Gastrocnemius medialis (tissue), 4 donors: ENCODE data around the gene AHDC1. TPM values are rescaled to one million over a fixed set of nuclear protein-coding genes. Genes with fewer than 3 reads are reported as not detected.

Experiments used
- ATAC-seq, 2 donors: fragments of 150-250 bp; one replicate each; pipeline ENCODE4 v1.9.1; 2016
- DNase-seq, 2 donors: peaks; one replicate each; pipeline ENCODE4 v3.0.0-alpha.2; 2019
- H3K27ac ChIP-seq, 4 donors: fragments of 200-600 bp; sonication (generic); 1 replicate in 1 of 4; 2 replicates in 3 of 4; pipeline ENCODE4 v1.5.1; 2016 to 2018; ENCODE audit warnings: mild to moderate bottlenecking in 2 of 4, moderate library complexity in 1 of 4
- H3K27me3 ChIP-seq, 3 donors: fragments of 200-600 bp; sonication (generic) in 2 of 3; 1 replicate in 1 of 3; 2 replicates in 2 of 3; pipeline versions ENCODE4 v1.5.1 to v1.6.0; 2016 to 2019; ENCODE audit warnings: mild to moderate bottlenecking in 1 of 3, moderate library complexity in 1 of 3
- H3K36me3 ChIP-seq, 2 donors: fragments of 200-600 bp; sonication (generic) in 1 of 2; one replicate each; pipeline ENCODE4 v1.5.1; 2017 to 2018
- H3K4me1 ChIP-seq, 2 donors: fragments of 200-600 bp; sonication (generic) in 1 of 2; one replicate each; pipeline ENCODE4 v1.5.1; 2016 to 2017; ENCODE audit warnings: mild to moderate bottlenecking in 2 of 2
- H3K4me3 ChIP-seq, 4 donors: fragments of 200-600 bp; sonication (generic) in 3 of 4; 1 replicate in 1 of 4; 2 replicates in 3 of 4; pipeline ENCODE4 v1.5.1; 2016 to 2019; ENCODE audit warnings: mild to moderate bottlenecking in 2 of 4
- H3K9me3 ChIP-seq, 3 donors: fragments of 200-600 bp; sonication (generic) in 2 of 3; 1 replicate in 1 of 3; 2 replicates in 2 of 3; pipeline ENCODE4 v1.5.1; 2016 to 2019
- POLR2A ChIP-seq, 2 donors: fragments of 450-650 bp; IDR thresholded peaks; one replicate each; pipeline ENCODE4 v1.6.1; 2017; ENCODE audit warnings: antibody characterized with exemption in 2 of 2, mild to moderate bottlenecking in 2 of 2, moderate library complexity in 2 of 2
- in situ Hi-C, 4 donors: fragments of 200-750 bp; cut with MboI; loops; one replicate each; pipeline versions ENCODE4 v1.15.0 to v1.8.0; 2017; ENCODE audit warnings: low sequenced_read_pairs in 4 of 4
- intact Hi-C: fragments of 100-400 bp; cut with DNase I; formaldehyde crosslinking; loops from one replicate; pipeline ENCODE4 v1.15.1; 2023; ENCODE audit warnings: low total_unique reads
- total RNA-seq, 4 donors: library from RNA; depleted of rRNA; stranded (reverse); fragments of >200 nt; gene quantifications; one replicate each; pipeline versions ENCODE4 v1.1.0 to v1.2.3, GENCODE V29; 2016
- TF ChIP-seq, protein P1 (sequence below), 5 experiments: fragments of 450-650 bp in 3 of 5; fragments of 200-600 bp in 2 of 5; sonication (generic) in 2 of 5; IDR thresholded peaks in 4 of 5; conservative IDR thresholded peaks in 1 of 5; 1 replicate in 4 of 5; 2 replicates in 1 of 5; pipeline ENCODE4 v1.5.1; 2016 to 2019; ENCODE audit warnings: antibody characterized with exemption in 5 of 5, mild to moderate bottlenecking in 3 of 5, moderate library complexity in 3 of 5

The AHDC1 gene
- total RNA-seq, 4 donors from 2014 or later = 22.2 to 57.9 (median 35.2) TPM

DNA sequence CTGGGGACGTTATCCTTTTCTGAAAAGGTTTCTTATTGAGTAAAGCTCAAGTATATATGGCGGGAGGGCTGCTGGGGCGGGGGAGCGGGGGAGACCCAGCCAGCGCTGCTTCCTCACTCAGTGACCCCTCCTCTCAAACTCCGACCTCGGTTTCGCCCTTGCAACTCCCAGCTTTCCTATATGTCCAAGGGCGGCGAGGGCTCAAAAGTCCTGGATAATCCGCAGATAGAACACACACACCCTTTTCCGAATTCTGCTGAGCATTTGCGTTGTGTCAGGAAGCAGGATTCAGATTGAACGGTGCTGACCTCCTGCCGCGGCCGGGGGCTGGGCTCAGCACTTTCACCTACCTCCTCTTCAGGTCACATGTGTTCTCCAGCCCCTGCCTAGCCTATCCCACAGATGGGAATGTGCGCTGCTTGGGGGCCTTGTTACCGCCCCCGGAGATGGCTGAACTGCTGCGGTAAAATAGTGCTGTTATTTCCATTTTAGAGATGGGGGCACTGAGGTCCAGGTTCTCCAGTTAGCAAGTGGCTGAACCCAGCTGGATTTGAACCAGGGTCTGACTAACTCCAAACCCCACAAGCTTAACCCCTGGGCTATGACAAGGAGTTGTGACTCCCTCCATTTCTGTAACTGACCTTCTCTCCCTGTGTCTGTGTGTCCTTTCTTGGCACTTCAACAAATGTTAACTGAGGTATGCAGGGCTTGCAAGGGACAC lies 795 bp upstream of the AHDC1 start:
- in situ Hi-C loops (loop anchor here (5.0 to 10.0 kb wide), 8 partner anchors 47 to 210 kb away; partner anchors contain the start of gene GPR3 (in 2 of the 4)), intact Hi-C loops (loop anchor here (1.0 to 10.0 kb wide), 4 partner anchors 76 to 307 kb away; partner anchors contain the start of gene TMEM222)
- DNase-seq = no peak
- peak overlapping the region in 2 of 4 donors; percentile 95 to 99 for H3K4me3 ChIP-seq
- H3K9me3 ChIP-seq = no peaks in the 10 kb centered on the region
- no peaks in the 10 kb centered on the region for H3K36me3 ChIP-seq
- no peak for TF ChIP-seq POLR2A (IDR thresholded peaks at IDR 0.05)
- TF ChIP-seq, protein P1, sequence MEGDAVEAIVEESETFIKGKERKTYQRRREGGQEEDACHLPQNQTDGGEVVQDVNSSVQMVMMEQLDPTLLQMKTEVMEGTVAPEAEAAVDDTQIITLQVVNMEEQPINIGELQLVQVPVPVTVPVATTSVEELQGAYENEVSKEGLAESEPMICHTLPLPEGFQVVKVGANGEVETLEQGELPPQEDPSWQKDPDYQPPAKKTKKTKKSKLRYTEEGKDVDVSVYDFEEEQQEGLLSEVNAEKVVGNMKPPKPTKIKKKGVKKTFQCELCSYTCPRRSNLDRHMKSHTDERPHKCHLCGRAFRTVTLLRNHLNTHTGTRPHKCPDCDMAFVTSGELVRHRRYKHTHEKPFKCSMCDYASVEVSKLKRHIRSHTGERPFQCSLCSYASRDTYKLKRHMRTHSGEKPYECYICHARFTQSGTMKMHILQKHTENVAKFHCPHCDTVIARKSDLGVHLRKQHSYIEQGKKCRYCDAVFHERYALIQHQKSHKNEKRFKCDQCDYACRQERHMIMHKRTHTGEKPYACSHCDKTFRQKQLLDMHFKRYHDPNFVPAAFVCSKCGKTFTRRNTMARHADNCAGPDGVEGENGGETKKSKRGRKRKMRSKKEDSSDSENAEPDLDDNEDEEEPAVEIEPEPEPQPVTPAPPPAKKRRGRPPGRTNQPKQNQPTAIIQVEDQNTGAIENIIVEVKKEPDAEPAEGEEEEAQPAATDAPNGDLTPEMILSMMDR (IDR thresholded peaks at IDR 0.05 in 4 of 5, conservative IDR thresholded peaks at IDR 0.05 in 1 of 5) = no peak
- no peaks in the 10 kb centered on the region for H3K27me3 ChIP-seq
- H3K27ac ChIP-seq = peak overlapping the region; percentile 97 to 100 (median 100)
- ATAC-seq = no peak
- H3K4me1 ChIP-seq = peaks cover 26 to 27% of the 10 kb centered on the region in 2 donors

DNA sequence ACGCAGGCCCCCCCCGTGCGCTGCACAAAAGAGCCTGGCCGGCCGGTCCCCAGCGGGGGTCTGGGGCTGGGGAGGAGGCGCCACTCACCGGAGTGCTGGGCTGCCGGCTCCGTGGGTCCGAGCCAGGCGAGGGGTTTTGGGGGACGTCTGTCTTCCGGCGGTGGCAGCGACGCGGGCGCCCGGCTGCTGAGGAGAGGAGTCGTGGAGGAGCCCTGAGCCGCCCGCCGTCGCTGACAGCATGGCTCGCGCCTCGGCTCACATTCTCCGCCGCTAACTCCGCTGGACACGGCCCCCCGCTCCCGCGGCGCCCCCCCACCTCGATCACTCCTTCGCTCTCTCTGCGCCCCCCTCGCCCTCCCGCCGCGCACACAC lies 649 bp downstream of the AHDC1 start:
- ATAC-seq = peak; percentile 24 to 29
- H3K27ac ChIP-seq = peak overlapping the region; percentile 97 to 100 (median 100)
- no peaks in the 10 kb centered on the region for H3K27me3 ChIP-seq
- no peaks in the 10 kb centered on the region for H3K9me3 ChIP-seq
- H3K36me3 ChIP-seq = no peaks in the 10 kb centered on the region
- TF ChIP-seq, protein P1 (IDR thresholded peaks at IDR 0.05 in 4 of 5, conservative IDR thresholded peaks at IDR 0.05 in 1 of 5) = no peak
- no peak for TF ChIP-seq POLR2A (IDR thresholded peaks at IDR 0.05)
- H3K4me1 ChIP-seq = peaks cover 39 to 41% of the 10 kb centered on the region in 2 donors
- no peak for DNase-seq
- in situ Hi-C loops = loop anchor here (10.0 kb wide), 3 partner anchors 48 to 208 kb away; partner anchors contain the start of gene GPR3 (in 2 of the 4)
- H3K4me3 ChIP-seq = peak overlapping the region; percentile 86 to 99 (median 91)
- intact Hi-C loops = loop anchor here (2.0 to 10.0 kb wide), 3 partner anchors 34 to 278 kb away; partner anchors contain the start of genes TMEM222 and WASF2

DNA sequence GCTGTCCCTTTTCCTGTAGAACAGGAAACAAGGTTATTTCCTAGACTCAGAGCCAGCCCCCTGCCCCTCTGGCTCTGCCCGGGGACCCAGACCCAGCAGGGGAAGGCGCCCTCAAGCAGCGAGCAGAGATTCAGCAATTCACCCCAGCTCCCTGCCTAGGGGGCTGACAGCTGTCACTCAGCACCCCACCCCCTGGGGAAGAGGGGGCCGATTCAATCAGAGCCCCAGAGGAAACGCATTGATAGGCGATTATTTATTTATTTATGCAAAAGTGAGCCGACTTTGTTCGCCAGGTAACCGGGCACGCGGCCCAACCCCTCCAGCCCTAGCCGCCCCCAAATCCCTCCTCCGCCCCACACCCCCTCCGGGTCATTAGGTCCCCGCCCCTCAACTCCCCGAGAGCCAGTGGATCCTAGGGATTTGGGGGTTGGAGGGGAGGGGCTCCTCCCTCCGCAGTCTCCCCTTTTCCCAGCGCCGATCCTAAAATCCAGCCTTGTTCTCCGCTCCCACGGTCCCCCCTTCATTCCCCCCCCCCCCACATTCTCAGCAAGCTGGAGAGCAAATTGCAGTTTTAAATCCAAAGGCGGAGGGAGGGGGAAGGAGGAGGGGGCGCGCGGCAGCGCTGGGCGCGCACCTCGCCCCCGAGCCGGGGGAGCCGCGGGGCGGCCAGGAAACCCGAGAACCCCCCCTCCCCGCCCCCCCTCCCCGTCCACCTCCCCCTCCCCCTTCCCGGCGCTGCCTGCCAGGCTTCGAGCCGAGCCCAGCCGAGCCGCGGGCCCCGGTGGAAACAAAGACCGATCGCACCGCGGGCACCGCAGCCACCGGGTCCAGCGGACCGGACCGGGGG lies 1.3 kb downstream of the AHDC1 start:
- Histone ChIP-seq H3K27ac (peak overlapping the region; percentile 97 to 100 (median 100)), H3K4me3 (peak overlapping the region; percentile 86 to 99 (median 91)), H3K4me1 (peaks cover 45 to 47% of the 10 kb centered on the region in 2 donors), H3K36me3 (no peaks in the 10 kb centered on the region), H3K27me3 (no peaks in the 10 kb centered on the region), H3K9me3 (no peaks in the 10 kb centered on the region)
- ATAC-seq (peak; percentile 32 to 33), DNase-seq (peak; percentile 51 to 70)
- in situ Hi-C loops (loop anchor here (10.0 kb wide), 3 partner anchors 48 to 208 kb away; partner anchors contain the start of gene GPR3 (in 2 of the 4)), intact Hi-C loops (loop anchor here (2.0 to 10.0 kb wide), 3 partner anchors 34 to 278 kb away; partner anchors contain the start of genes TMEM222 and WASF2)
- TF ChIP-seq POLR2A (IDR thresholded peaks at IDR 0.05) = peak; percentile 0 to 32
- TF ChIP-seq, protein P1 (IDR thresholded peaks at IDR 0.05 in 4 of 5, conservative IDR thresholded peaks at IDR 0.05 in 1 of 5) = peak in 1 of 5 experiments; percentile 23

DNA sequence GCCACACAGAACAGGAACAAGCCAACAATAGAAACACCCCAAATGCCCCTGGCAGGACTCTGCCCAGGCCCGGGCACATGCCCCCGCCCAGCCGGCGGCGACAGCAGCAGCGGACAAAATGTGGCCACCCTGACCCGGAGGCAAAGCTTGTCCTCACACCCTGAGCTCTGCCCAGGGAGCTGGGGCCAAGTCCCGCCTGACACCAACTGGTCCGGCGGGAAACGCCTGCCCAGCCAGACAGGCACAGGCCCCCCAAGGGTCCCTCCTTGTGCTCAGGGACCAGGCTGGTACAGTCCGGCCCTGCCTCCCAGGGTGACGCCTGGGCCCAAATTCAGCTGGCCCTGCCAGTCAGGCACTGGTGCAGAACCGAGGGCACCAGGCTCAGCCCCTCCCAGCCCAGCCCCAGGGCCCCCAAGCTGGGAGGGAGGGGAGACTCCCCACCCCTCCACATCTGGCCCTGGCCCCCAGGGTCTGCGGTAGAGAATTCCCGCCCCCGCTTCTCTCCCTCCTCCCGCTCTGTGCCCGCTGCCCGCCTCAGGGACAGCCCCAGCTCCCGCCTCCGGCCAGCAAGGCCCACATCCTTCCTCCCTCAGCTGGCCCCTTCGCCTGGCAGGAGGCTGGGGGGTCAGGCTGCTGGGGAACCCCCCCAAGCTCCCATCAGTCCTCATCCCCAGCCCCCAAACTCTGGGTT lies 2.0 kb downstream of the AHDC1 start:
- H3K36me3 ChIP-seq = no peaks in the 10 kb centered on the region
- intact Hi-C loops = loop anchor here (2.0 to 10.0 kb wide), 3 partner anchors 33 to 277 kb away; partner anchors contain the start of genes TMEM222 and WASF2
- DNase-seq = peak; percentile 31 to 75

More for the DNA sequence above, 2.0 kb downstream of the AHDC1 start:
- in situ Hi-C loops = loop anchor here (10.0 kb wide), 3 partner anchors 47 to 207 kb away; partner anchors contain the start of gene GPR3 (in 2 of the 4)
- H3K27ac ChIP-seq = peak overlapping the region; percentile 97 to 100 (median 100)
- no peaks in the 10 kb centered on the region for H3K27me3 ChIP-seq
- TF ChIP-seq POLR2A (IDR thresholded peaks at IDR 0.05) = peak in 1 of 2 donors; percentile 72
- TF ChIP-seq, protein P1 (IDR thresholded peaks at IDR 0.05 in 4 of 5, conservative IDR thresholded peaks at IDR 0.05 in 1 of 5) = no peak
- ATAC-seq = peak; percentile 23 to 32
- H3K4me1 ChIP-seq = peaks cover 52 to 55% of the 10 kb centered on the region in 2 donors
- H3K4me3 ChIP-seq = peak overlapping the region; percentile 86 to 99 (median 91)
- H3K9me3 ChIP-seq = no peaks in the 10 kb centered on the region
